ENCODE data around the gene ZFP57. TPM values are rescaled to one million over a fixed set of nuclear protein-coding genes. Genes with fewer than 3 reads are reported as not detected.

Gene ZFP57
- total RNA-seq, 3 donors from 2014 or later (not counting 1 experiment from before 2014, with no cell fraction given): 2.9 to 12.8 TPM; not detected in 1

GRCh38 chr6:29632789-29633533 is 48.0 kb downstream of the ZFP57 start, which contains the start of gene GABBR1:
Gene GABBR1, minus strand, starts transcription at chr6:29633183. Its CDS starts 798 bp downstream, at chr6:29632385.
- Histone ChIP-seq H3K9me3 (ENCODE audit: control insufficient read depth, insufficient read depth, low read length) (no peaks in the 10 kb centered on the region), H3K4me3 (ENCODE audit: low read length) (peak within 1 kb of the TSS; percentile 73), H3K27me3 (ENCODE audit: control insufficient read depth, insufficient read depth, low read length) (peaks cover 24% of the 10 kb centered on the region), H3K36me3 (ENCODE audit: control insufficient read depth, insufficient read depth, low read length) (no peaks in the 10 kb centered on the region), H3K27ac (ENCODE audit: low read length) (peak within 1 kb of the TSS; percentile 59), H3K4me1 (ENCODE audit: control insufficient read depth, insufficient read depth, low read length) (peaks cover 31% of the 10 kb centered on the region)
- WGBS (ENCODE audit: insufficient coverage): under 1% methylated on average over 56 of the region's 57 CpGs
- Mint-ChIP-seq H3K4me3 (peak within 1 kb of the TSS; percentile 90), H3K27ac (peak within 1 kb of the TSS in 1 of 2 donors; percentile 78), H3K27me3 (ENCODE audit: low read depth in 2 of 2) (peaks cover 43 to 56% of the 10 kb centered on the region in 2 donors), H3K4me1 (peaks cover 20 to 34% of the 10 kb centered on the region in 2 donors), H3K9me3 (no peaks in the 10 kb centered on the region), H3K36me3 (no peaks in the 10 kb centered on the region)
- ATAC-seq: peak; percentile 69 to 77 (median 73)
- DNase-seq: peak; percentile 32 to 80
- intact Hi-C loops (cut with micrococcal nuclease): no loop called here
- no peak for TF ChIP-seq CTCF (IDR thresholded peaks at IDR 0.05)

- Mint-ChIP-seq H3K27me3 (ENCODE audit: low read depth in 2 of 2) (peaks cover 43 to 51% of the 10 kb centered on the region in 2 donors), H3K4me1 (peaks cover 20 to 34% of the 10 kb centered on the region in 2 donors), H3K9me3 (no peaks in the 10 kb centered on the region), H3K27ac (peak overlapping the region in 1 of 2 donors; percentile 78), H3K36me3 (no peaks in the 10 kb centered on the region), H3K4me3 (peak overlapping the region; percentile 90)
- Histone ChIP-seq H3K4me1 (ENCODE audit: control insufficient read depth, insufficient read depth, low read length) (peaks cover 37% of the 10 kb centered on the region), H3K27ac (ENCODE audit: low read length) (no peak overlapping the region), H3K27me3 (ENCODE audit: control insufficient read depth, insufficient read depth, low read length) (peaks cover 24% of the 10 kb centered on the region), H3K9me3 (ENCODE audit: control insufficient read depth, insufficient read depth, low read length) (no peaks in the 10 kb centered on the region), H3K36me3 (ENCODE audit: control insufficient read depth, insufficient read depth, low read length) (no peaks in the 10 kb centered on the region), H3K4me3 (ENCODE audit: low read length) (peak overlapping the region; percentile 73)
- peak; percentile 50 to 72 (median 62) for ATAC-seq
- TF ChIP-seq CTCF (IDR thresholded peaks at IDR 0.05): no peak
- DNase-seq: peak; percentile 31 to 75
- WGBS (ENCODE audit: insufficient coverage): 4% methylated on average over 45 of the region's 53 CpGs
- intact Hi-C loops (cut with micrococcal nuclease): no loop called here
Observed at GRCh38 chr6:29631860-29632731, 48.9 kb downstream of the ZFP57 start.

- Mint-ChIP-seq H3K4me1 (peaks cover 20 to 39% of the 10 kb centered on the region in 2 donors), H3K4me3 (peak overlapping the region; percentile 90), H3K27me3 (ENCODE audit: low read depth in 2 of 2) (peaks cover 50 to 57% of the 10 kb centered on the region in 2 donors), H3K27ac (peak overlapping the region in 1 of 2 donors; percentile 78), H3K36me3 (no peaks in the 10 kb centered on the region), H3K9me3 (no peaks in the 10 kb centered on the region)
- H3K27ac ChIP-seq (ENCODE audit: low read length): no peak overlapping the region
- intact Hi-C loops (cut with micrococcal nuclease): no loop called here
- no peaks in the 10 kb centered on the region for H3K36me3 ChIP-seq (ENCODE audit: control insufficient read depth, insufficient read depth, low read length)
- no peak for DNase-seq
- peaks cover 37% of the 10 kb centered on the region for H3K4me1 ChIP-seq (ENCODE audit: control insufficient read depth, insufficient read depth, low read length)
- no peak for TF ChIP-seq CTCF (IDR thresholded peaks at IDR 0.05)
- H3K9me3 ChIP-seq (ENCODE audit: control insufficient read depth, insufficient read depth, low read length): no peaks in the 10 kb centered on the region
- ATAC-seq: no peak
- 73% methylated on average over 14 of the region's 14 CpGs for whole genome bisulfite sequencing (ENCODE audit: insufficient coverage)
- peaks cover 24% of the 10 kb centered on the region for H3K27me3 ChIP-seq (ENCODE audit: control insufficient read depth, insufficient read depth, low read length)
- H3K4me3 ChIP-seq (ENCODE audit: low read length): no peak overlapping the region
Observed at GRCh38 chr6:29631209-29631810, 49.6 kb downstream of the ZFP57 start.

Data from natural killer cell (primary cell).